HG02870 (cell line): ENCODE measurements around the gene RETREG1.
"Not testable (repeated sequence)": the region's sequence is repeated elsewhere in the genome, so short reads cannot be mapped to it uniquely, and the experiment has no call there.

Experiments used
- ATAC-seq: cut with Tn5 transposase; IDR thresholded peaks from one replicate; pipeline ENCODE4 v1.9.1; 2021; ENCODE audit warnings: mild to moderate bottlenecking, moderate library complexity; ENCODE audit not compliant: unreplicated experiment

Gene RETREG1

DNA sequence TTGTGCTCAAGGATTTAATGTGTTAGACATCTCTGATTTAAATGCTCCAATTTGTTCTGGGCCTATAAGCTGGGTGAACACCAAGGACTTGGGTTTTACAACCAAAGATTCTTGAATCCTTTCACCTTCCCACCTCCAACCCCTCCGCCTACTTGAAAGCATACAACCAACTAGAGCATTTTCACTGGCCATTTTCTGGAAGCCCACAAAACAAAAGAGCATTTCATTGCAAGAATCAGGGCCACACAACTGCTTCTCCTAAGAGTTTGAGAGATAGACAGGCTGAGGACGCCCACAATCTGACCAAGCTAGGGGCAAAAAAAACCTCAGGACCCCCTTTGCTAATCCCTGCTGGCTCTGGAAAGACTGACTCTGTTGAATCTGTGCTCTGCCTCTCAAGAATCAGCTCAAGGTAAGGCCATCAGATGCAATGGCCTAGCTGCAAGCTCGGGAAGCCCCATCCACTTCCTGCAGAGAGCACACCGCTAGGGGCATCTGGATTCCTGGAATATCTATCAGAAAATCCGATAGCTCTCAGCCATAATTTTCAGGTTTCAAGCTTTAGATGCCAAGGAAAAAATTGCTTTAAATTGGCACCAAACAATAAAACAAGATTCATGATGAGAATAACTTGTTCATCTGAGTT is 57.7 kb downstream of the RETREG1 start:
- no peak for ATAC-seq

GRCh38 chr5:16557477-16557876 is 59.3 kb downstream of the RETREG1 start:
- ATAC-seq, result no peak

DNA sequence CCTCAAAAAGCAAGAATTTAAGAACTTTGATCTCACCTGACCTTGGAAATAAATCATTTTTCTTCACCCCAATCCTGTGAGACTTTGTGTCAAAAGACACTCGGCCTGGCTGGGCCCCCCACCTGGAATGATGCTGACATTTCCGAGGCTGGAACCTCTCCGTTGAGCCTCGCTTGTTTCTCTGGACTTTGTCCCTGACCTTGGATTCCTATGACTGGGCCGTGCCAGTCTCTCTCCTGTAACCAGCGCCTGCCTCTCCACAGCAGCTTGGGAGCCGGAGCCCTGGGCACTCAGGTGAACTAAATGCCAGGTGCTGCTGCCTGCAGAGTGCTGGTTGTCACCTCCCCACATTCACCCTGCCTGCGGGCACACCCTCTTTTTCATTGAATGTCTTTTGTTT is 62.7 kb downstream of the RETREG1 start:
- ATAC-seq, result no peak

- peak; percentile 89 for ATAC-seq
Measured at GRCh38 chr5:16552666-16553343, 64.0 kb downstream of the RETREG1 start.

DNA sequence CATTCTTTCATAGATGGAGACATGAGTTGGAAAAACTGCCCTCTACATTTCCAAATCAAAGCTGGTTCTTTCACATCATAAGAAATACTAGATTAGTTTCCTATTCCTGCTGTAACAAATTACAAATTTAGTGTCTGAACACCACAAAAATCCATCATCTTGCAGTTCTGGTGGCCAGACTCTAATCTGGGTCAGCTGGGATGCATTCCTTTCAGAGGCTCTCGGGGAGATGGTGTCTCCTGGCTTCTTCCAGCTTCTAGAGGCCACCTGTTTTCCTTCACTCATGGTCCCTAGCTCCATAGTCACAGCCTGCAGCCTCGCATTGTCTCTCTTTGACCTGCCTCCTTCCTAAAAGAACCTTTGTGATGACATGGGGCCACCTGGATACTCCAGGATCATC is 65.2 kb downstream of the RETREG1 start:
- ATAC-seq, result no peak

DNA sequence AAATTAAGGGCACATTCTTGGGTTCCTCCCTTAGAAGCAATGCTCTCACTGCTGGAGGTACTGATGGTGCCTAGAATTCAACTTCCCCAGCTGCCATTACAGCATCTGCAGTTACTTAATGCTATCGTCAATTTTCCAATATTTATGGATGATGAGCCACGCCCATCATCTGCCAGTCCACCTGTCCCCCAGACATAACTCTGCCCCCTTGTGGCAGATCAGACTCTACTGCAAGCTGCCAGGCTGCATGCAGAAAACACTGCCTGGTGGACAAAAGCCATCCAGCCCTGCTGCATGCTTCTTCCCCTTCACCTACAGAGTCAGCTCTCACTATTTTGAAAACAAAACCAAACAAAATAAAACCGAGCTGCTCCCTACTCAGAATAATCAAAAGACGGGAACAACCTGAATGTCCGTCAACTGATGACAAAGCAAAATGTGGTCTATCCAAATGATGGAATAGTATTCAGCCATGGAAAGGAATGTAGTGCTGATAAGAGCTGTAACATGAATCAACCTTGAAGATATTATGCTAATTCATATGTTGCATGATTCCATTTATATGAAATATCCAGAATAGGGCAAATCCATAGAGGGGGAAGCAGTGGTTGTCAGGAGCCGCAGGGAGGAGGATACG is 66.4 kb downstream of the RETREG1 start:
- peak; percentile 53 for ATAC-seq

- no peak for ATAC-seq
Measured at GRCh38 chr5:16549491-16550206, 67.1 kb downstream of the RETREG1 start.

DNA sequence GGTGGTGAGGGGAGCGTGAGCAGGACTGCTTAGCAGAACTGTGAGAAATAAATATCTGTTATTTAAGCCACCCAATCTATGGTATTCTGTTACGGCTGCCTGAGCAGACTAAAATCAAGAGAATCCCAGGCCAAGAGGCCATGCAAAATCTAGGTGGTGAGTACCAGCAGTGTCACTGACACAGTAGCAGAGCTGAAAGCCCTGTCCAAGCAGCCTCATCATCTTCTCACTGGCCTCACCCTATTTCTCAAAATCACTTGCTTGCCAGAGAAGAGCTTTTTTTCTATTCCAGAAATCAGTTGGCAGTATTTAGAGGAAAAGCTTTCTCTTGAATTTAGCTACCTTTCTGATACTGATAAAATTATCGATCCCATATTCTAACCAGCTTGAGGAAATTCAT is 68.0 kb downstream of the RETREG1 start:
- no peak for ATAC-seq

DNA sequence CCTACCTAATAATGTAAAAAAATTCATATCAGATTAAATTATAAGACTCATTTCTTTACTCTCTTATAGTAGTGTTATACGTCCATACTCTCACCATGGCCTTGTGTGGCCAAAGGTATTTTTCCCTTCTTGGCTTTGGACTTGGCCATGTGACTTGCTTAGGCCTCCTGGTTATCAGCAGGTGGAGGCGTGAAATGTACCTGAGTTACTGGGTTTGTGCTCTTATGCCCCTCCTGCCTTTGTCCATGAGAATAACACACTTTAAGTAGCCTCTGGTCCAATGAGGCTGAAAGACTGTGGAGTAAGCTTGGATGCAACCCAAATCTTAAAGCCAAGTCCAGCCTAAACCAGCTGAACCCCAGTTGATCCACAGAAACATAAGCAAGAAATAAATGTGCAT is 68.7 kb downstream of the RETREG1 start:
- ATAC-seq, result no peak

DNA sequence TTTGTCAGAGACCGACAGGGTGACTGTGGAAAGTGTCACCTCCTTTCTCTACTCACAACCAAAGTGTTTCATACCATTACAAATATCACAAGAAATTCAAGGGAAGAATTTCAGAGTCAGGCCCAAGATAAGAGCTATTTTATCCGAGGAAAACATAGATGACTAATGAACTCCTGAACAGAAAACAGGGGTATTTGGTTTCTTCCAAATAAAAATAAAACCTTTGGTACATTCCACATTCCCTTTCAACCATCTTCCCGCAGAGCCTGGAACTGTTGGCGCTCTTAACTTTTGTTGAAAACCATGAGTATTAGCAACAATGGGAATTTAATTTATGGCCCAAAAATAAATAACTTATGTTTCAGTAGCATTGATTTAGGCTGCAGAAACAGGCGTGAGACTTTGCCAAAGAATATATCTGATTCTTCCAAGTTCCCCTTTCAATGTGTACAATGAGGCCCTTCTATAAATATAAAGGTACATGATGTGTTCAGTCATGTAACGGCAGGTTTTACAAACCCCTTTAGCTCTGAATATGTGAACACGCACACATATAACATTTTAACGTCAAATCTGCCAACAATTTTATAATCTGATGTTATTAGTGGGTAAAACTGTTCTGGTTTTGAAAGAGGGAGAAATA is 69.5 kb downstream of the RETREG1 start:
- ATAC-seq, result no peak

DNA sequence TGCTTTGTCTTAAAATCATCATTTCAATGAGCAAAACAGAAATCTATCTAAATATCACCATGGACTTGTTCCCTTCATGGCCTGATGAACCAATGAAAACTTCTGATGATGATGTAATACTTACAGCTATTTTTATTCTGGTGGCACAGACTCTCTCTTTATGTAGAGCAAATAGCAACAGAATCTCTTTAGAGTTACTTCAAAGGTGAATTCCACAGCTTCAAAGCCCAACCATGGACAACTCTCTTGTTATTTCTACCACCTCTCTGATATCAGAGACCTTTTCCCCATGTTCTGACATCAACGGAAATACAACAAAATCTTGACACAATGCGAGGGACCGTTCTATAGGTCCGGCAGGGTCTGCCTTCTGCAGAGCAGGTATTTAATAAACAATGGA is 70.1 kb downstream of the RETREG1 start:
- ATAC-seq, result no peak

DNA sequence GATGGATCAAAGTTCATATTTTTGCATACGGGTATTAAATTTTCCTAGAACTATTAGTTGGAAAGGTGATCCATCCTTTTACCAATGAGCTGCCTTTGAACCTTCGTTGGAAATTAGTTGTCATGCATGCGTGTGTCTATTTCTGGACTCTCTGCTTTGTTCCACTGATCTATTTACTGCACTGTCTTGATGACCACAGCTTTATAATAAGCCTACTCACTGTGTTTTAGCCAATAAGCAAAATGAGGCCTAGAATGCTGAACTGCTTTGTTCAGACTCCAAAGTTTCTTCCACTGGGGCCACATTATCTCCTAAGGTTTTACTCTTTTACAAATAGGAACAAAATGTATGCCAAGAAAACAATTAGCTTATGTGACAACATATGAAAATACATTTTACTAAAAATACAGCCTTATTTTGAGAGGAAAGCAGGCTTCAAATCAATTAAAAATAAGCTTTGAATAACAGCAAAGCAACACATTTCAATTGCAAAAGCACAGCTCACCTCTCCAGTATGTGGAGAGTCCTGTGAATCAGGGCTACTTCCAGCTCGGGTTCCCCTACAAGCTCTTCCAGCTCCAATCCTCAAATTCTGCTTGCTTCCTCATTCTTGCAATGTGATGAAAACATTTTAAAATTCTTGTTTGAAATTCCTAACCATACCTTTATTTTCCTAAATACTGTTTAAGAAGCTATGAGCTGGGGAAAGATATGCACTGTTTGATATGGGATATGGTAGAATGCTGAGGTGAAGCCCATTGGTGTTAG is 72.0 kb downstream of the RETREG1 start:
- ATAC-seq, result no peak

DNA sequence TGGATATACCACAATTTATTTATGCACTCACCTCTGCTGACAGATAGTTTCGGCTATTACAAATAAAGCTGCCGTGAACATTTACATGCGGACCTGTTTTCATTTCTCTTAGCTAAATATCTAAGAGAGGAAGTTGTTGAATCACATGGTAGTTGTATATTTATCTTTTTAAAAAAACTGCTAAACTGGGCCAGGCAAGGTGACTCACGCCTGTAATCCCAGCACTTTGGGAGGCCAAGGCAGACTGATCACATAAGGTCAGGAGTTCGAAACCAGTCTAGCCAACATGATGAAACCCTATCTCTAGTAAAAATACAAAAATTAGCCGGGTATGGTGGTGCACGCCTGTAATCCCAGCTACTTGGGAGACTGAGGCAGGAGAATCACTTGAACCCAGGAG is 73.6 kb downstream of the RETREG1 start:
- ATAC-seq, result not testable (repeated sequence)

- ATAC-seq, result no peak
Measured at GRCh38 chr5:16542236-16542635, 74.6 kb downstream of the RETREG1 start.

DNA sequence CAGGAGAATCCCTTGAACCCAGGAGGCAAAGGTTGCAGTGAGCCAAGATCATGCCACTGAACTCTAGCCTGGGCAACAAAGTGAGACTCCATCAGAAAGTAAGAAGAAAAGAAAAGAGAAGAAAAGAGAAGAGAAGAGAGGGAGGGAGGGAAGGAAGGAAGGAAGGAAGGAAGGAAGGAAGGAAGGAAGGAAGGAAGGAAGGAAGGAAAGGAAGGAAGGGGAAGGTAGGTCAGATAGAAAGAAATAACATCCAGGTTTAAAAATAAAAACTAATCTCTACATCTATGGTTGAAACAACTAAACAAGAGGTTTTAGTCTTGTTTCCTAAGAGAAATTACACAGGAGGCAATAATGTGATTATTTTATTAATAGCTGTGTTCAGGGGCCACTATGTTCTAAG is 75.2 kb downstream of the RETREG1 start:
- ATAC-seq, result not testable (repeated sequence)

DNA sequence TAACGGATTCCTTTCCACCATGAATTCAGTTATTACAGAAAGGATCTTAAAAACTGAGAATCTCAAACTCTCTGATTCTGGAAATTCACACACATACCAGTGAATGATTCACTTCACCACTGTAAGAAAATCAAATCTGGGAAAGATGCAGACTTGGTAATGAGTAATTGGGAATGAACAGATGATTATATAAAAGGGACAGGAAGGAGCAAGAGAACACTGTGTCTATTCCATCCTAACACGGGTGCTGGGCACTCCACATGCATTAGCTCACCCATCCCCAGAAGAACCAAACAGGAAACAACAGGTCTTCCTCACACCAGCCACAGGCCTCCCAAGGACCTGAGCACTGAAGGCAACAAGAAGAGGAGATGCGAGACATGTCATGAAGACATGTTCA is 76.4 kb downstream of the RETREG1 start:
- no peak for ATAC-seq

- no peak for ATAC-seq
Measured at GRCh38 chr5:16539169-16539666, 77.6 kb downstream of the RETREG1 start.

- no peak for ATAC-seq
Measured at GRCh38 chr5:16538006-16538405, 78.8 kb downstream of the RETREG1 start.

GRCh38 chr5:16536818-16537217 is 80.0 kb downstream of the RETREG1 start:
- ATAC-seq, result no peak

- no peak for ATAC-seq
Measured at GRCh38 chr5:16536246-16536645, 80.6 kb downstream of the RETREG1 start.
